Measurements from ENCODE around the gene EDC3.

DNA sequence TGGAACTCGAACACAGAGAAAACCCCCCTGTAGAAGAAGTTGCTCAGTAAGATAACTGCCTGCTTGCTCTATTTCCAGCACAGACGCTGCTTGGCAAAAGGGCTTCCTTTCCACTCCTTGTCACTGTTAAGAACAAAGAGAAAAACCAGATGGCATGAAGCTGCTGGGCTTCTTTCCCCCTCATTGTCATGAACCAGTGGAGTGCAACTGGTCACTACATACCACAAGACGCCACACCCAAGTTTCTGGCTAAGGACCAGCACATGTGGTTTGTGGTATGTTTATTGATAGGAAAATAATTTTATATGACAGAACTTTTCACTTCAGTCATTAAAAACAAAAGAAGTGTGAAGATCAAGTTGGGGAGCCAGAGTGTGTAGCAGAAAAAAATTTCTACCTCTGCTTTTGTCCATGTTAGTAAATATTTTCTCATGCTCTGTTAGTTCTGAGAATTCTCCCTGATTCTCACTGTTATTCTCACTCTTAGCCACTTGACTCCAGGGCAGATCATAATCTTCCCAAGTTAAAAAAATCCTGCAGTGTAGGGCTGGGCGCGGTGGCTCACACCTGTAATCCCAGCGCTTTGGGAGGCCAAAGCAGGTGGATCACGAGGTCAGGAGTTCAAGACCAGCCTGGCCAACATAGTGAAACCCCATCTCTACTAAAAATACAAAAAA is 42.3 kb downstream of the EDC3 start:
- TF ChIP-seq POLR2A (IDR thresholded peaks at IDR 0.05) = no peak
- TF ChIP-seq, protein P1, sequence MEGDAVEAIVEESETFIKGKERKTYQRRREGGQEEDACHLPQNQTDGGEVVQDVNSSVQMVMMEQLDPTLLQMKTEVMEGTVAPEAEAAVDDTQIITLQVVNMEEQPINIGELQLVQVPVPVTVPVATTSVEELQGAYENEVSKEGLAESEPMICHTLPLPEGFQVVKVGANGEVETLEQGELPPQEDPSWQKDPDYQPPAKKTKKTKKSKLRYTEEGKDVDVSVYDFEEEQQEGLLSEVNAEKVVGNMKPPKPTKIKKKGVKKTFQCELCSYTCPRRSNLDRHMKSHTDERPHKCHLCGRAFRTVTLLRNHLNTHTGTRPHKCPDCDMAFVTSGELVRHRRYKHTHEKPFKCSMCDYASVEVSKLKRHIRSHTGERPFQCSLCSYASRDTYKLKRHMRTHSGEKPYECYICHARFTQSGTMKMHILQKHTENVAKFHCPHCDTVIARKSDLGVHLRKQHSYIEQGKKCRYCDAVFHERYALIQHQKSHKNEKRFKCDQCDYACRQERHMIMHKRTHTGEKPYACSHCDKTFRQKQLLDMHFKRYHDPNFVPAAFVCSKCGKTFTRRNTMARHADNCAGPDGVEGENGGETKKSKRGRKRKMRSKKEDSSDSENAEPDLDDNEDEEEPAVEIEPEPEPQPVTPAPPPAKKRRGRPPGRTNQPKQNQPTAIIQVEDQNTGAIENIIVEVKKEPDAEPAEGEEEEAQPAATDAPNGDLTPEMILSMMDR (IDR thresholded peaks at IDR 0.05) = no peak
